DMS 273 (cell line): ENCODE data around the gene GOLGA6A.

ENCODE experiments used
- DNase-seq: peaks from one replicate; lab custom pipeline; 2025; ENCODE audit not compliant: unreplicated experiment; lab: John Stamatoyannopoulos, UW

GOLGA6A gene

DNA sequence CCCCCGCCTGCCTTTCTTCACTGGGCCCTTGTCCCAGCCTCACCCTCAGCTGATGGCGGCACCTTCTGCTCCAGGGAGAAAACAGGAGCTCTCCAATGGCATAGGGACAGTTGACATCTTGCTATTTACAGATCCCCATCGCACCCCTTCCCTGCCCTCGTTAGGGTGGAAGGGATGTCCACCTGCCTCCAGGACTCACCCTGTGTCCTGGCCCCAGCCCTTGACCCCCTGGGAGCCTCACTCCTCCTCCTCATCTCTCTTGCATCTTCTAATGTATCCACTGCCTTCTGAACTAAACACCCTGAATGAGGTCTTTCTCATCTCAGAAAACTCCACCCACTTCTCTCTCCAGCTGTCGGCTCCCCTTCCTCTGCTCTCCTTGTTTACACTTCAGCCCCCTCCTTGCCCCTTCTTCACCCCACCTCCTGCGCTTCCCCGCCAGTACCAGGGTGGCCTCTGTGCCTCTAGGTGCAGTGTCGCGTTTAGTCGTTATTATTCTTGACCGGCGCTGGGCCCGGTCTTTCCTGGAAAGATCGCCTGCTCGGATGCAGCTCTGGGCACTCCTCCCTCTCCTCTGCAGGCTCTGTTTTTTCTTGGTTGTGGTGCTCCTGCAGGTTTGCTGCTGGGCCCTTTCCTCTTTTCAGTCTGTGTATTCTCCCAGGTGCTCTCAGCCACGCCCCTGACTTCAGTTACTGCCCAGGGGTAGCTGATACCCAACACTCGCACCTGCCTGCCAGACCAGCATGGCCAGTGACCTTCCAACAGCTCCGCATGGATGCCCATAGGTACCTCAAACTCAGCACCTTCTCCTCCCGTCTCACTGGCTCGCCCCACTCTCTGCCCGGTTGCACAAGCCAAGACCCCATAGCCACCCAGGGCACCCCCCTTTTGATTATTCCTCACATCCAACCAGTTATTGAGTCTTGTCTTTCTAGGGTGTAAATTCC, 44.9 kb downstream of the GOLGA6A start:
- DNase-seq = no peak

DNA sequence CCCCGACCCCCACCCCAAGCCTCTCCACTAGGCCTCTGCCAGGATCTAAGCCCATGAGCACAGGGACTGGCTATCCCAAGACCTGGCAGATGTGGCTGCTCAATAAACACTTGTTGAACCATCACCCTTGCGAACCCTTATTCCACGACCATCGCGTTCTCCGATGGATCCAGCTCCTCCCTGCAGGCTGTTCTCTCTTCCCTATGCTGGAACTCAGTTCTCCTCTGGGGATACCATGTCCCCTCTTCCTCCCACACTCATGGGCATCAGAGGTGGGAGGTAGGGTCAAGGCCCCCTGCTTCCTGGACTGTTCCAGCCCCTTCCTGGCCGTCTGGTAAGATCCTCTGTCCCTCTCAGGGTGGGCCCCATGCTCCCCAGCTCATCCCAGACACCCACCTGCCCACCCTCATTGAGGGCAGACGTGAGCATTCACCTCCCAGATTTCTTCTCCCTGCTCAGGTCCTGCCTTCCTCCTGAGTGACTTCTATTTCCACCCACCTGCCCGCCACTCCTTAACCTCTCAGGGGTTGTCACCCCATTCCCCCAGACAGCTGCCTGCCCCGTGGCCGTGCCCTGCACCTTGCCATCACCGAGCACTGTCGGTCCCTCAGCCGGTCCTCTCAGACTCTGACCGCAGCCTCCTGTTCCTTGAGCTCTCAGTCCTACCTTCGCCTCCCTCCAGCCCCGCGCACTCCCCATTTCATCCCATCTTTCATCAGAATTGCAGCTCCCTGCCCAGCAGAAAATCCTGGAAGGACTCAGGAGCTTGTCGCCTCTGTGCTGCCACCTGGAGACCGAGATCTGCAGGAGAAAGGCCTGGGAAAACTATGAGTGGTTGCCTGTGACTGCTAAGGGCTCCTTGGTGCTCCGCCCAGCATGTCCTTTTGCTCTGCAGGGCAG, 45.8 kb downstream of the GOLGA6A start:
- peak; percentile 70 for DNase-seq

DNA sequence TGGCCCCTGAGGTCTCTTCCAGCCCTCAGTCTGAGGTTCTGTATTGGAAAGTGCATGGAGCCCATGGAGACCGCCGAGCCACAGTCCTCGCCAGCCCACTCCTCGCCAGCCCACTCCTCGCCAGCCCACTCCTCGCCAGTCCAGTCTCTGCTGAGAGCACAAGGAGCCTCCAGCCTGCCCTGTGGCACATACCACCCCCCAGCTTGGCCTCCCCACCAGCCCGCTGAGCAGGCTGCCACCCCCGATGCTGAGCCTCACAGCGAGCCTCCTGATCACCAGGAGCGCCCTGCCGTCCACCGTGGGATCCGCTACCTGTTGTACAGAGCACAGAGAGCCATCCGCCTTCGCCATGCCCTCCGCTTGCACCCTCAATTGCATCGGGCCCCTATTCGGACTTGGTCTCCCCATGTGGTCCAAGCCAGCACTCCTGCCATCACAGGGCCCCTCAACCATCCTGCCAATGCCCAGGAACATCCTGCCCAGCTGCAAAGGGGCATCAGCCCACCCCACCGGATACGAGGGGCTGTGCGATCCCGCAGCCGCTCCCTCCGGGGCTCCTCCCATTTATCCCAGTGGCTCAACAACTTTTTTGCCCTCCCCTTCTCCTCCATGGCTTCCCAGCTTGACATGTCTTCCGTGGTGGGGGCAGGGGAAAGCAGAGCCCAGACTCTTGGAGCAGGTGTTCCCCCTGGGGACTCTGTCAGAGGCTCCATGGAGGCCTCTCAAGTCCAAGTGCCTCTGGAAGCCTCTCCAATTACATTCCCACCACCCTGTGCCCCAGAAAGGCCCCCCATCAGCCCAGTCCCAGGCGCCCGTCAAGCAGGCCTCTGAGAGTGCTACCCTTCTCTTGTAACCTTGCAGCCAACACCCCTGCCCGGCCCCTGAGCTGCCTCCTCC, 47.0 kb downstream of the GOLGA6A start:
- DNase-seq = no peak

DNA sequence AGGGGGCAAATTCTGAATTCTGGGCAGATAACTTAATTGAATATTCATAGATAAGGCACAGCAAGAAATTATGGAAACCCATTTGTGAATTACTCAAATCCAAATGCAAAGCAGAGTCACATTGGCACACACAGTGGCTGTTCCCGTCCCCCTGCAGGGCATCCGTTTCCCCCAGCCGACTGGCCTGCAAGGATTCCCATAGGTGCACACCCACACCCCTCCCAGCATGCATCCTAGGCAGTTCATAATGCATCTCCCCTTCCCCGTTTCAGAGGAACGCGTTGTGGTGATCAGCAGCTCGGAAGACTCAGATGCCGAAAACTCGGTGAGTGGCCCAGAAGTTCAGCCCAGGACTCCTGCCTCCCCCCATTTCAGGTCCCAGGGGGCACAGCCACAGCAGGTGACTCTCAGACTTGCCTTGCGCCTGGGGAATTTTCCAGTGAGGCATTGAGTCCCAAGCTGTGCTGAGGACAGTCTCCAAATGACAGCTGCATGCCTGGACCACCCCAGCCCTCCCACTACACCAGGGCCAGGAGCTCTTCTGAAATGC, 48.1 kb downstream of the GOLGA6A start:
- DNase-seq = no peak

DNA sequence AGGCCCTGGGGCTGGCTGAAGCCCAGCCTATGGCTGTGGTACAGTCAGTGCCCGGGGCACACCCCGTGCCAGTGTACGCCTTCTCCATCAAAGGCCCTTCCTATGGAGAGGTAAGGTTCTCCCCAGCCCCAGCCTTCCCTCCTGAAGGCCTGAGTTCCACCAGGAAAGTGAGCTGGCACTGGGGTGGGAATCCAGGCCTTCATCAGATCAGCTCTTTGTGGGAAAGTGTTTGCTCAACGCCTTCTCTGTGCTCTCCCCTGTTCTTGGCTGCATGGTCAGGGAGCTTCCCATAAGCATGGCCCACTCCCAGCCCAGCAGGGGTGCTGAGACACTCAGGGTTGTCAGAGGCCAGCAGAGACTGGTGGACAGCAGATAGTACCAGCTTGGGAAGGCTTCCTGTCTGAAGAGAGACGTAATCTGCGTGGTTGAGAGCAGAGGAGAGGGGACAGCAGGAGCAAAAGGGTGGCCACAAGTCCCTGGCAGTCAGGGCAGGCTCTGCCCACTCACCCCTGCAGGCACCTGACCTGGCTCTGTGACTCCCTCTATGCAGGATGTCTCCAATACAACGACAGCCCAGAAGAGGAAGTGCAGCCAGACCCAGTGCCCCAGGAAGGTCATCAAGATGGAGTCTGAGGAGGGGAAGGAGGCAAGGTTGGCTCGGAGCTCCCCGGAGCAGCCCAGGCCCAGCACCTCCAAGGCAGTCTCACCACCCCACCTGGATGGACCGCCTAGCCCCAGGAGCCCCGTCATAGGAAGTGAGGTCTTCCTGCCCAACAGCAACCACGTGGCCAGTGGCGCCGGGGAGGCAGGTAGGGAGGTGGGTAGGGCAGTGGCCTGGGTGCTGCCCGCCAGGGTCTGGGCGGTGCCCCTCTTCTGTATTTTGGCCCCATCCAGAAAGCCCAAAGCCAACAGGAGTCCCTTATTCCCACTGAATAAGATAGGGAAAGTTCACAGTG, 49.5 kb downstream of the GOLGA6A start:
- DNase-seq = no peak

DNA sequence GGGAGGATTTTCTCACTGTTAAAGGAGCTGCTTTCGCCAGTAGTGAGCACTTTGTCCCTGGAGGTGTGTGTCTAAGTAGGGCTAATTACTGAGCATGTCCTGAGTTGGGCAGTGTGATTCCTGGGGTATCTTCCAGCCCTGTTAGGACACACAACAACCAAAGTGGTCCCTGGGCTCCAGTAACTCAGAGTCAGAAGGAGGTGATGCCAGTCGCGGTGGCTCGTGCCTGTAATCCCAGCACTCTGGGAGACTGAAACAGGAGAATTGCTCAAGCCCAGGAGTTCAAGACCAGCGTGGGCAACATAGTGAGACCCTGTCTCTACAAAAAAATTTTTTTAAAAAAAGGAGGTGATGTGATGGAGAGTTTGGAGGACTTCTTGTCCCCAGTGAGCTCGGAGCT, 50.3 kb downstream of the GOLGA6A start:
- DNase-seq = no peak

DNA sequence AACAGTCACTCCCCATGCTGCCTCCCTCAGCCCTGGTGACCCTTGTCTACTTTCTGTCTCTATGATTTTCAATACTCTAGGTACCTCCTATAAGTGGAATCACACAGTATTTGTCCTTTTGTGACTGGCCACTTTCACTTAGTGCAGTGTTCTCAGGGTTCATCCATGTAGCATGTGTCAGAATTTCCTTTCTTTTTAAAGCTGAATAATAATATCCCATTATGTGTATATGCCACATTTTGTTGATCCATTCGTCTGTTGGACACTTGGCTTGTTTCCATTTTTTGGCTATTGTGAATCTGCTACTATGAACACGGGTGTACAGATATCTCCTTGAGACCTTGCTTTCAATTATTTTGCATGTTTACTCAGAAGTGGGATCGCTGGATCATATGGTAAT, 53.7 kb downstream of the GOLGA6A start:
- no peak for DNase-seq

DNA sequence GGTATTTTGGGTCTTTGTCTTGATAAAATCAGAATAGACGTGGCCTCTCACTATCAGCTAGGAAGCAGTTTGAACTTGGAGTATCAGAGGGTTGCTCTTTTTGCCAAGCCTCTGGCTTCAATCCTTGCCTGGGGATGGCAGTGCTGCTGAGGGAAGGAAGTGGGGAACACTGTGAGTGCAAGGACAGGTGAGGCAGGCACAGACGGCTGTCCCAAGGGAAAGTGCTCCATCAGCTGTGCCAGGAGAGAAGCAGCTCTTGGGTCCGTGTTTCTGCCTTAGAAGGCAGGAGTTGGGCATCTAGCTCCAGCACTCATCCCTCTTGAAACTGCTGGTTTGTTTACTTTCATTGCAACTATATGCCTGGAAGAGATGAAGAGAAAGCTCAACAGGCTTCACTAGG, 54.7 kb downstream of the GOLGA6A start:
- DNase-seq = no peak

DNA sequence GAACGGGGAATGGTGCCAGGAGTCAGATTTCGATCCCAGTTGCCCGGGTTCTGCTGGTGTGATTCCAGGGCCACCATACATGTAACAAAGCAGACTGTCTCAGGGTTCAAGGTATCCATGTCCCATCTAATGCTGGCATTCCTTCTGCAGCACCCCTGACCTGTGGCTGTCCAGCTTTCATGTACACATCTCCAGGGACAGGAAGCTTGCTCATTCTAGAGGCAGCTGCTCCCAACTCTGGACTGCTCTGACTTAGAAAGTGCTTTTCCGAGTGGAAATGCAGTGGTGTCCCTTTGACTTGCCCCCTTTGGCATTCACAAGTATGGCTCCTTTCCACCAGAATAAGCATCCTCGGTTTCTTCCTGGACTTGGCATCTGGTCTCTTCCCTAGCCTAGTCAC, 56.9 kb downstream of the GOLGA6A start:
- DNase-seq = peak; percentile 40

DNA sequence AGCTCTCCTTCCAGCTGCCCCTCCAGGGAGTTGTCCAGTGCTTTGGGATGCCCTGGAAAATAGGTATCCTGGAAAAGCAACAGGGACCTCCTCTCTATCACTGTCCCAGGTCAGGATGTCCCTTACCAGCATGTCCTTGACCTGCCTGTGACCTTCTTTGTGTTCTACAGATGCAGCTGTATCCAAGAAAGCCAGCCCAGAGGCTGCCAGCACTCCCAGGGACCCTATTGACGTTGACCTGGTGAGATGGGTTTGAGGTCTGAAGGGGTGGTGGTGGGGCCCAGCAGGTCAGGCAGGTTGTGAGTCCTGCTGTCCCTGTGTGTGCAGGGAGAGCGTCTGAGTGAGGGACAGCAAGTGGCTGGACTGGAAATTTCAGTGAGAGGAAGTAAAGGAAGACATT, 57.7 kb downstream of the GOLGA6A start:
- DNase-seq = no peak

DNA sequence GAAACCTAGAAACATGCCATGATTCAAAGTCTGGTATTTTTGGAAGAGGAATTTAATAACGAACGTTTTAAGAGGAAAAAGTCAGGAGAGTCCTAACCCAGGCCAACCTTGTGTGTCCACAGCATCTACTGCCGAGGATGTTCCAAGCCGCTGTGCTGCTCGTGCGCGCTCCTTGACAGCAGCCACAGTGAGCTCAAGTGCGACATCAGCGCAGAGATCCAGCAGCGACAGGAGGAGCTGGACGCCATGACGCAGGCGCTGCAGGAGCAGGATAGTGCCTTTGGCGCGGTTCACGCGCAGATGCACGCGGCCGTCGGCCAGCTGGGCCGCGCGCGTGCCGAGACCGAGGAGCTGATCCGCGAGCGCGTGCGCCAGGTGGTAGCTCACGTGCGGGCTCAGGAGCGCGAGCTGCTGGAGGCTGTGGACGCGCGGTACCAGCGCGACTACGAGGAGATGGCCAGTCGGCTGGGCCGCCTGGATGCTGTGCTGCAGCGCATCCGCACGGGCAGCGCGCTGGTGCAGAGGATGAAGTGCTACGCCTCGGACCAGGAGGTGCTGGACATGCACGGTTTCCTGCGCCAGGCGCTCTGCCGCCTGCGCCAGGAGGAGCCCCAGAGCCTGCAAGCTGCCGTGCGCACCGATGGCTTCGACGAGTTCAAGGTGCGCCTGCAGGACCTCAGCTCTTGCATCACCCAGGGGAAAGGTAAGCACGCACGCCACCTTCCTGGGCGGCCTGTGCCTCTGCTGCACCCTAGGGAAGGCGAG, 59.5 kb downstream of the GOLGA6A start:
- no peak for DNase-seq
